ENCODE measurements around the gene CDH20.
A peak's percentile ranks its signal among the peaks of the same experiment; 100 is the strongest.

The CDH20 gene

DNA sequence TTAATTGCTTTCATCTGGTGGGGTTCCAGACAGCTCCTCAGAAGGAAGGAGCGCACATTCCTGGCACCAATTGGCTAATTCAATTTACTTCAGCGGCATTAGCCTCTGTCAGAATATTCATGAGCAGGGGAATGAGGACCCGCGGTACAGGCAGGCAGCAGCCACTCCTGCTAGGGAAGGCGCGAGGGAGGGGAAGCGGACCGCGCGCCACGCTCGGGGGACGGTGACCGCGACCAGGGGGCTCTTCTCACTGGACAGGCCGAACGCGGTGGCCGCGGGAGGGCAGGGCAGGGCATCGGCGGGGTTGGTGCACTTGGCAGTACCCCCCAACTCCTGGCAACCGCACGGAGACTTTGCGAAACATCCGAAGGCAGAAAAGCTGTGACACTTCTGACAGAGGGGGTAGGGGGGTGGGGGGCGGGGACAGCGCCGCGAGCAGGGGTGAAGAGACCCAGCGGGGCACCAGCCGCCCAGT, at the start of gene CDH20:
Gene CDH20 (plus strand): TSS at position 160 of the 475 bp plus-strand sequence.
- no peak for TF ChIP-seq ZNF624 (tag by site-specific recombination; IDR thresholded peaks at IDR 0.05)
- TF ChIP-seq ZNF629 (tag by site-specific recombination; IDR thresholded peaks at IDR 0.05): no peak
- no peak for TF ChIP-seq ZBTB7A (tag by site-specific recombination; IDR thresholded peaks at IDR 0.05; ENCODE audit: low read depth)
- no peak for TF ChIP-seq ZFP69B (tag by site-specific recombination; IDR thresholded peaks at IDR 0.05)
- no peak for TF ChIP-seq KLF10 (tag by site-specific recombination; IDR thresholded peaks at IDR 0.05)
- TF ChIP-seq ZNF155 (tag by site-specific recombination; IDR thresholded peaks at IDR 0.05): no peak
- TF ChIP-seq ZNF626 (tag by site-specific recombination; IDR thresholded peaks at IDR 0.05): no peak
- no peak for TF ChIP-seq SETDB1 (IDR thresholded peaks at IDR 0.05; ENCODE audit: insufficient read length, low read length)
- TF ChIP-seq, protein P1, sequence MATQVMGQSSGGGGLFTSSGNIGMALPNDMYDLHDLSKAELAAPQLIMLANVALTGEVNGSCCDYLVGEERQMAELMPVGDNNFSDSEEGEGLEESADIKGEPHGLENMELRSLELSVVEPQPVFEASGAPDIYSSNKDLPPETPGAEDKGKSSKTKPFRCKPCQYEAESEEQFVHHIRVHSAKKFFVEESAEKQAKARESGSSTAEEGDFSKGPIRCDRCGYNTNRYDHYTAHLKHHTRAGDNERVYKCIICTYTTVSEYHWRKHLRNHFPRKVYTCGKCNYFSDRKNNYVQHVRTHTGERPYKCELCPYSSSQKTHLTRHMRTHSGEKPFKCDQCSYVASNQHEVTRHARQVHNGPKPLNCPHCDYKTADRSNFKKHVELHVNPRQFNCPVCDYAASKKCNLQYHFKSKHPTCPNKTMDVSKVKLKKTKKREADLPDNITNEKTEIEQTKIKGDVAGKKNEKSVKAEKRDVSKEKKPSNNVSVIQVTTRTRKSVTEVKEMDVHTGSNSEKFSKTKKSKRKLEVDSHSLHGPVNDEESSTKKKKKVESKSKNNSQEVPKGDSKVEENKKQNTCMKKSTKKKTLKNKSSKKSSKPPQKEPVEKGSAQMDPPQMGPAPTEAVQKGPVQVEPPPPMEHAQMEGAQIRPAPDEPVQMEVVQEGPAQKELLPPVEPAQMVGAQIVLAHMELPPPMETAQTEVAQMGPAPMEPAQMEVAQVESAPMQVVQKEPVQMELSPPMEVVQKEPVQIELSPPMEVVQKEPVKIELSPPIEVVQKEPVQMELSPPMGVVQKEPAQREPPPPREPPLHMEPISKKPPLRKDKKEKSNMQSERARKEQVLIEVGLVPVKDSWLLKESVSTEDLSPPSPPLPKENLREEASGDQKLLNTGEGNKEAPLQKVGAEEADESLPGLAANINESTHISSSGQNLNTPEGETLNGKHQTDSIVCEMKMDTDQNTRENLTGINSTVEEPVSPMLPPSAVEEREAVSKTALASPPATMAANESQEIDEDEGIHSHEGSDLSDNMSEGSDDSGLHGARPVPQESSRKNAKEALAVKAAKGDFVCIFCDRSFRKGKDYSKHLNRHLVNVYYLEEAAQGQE (tag by site-specific recombination; IDR thresholded peaks at IDR 0.05): no peak
- TF ChIP-seq ZNF311 (tag by site-specific recombination; IDR thresholded peaks at IDR 0.05; ENCODE audit: borderline replicate concordance): no peak
- TF ChIP-seq REPIN1 (tag by site-specific recombination; IDR thresholded peaks at IDR 0.05; ENCODE audit: low read depth): no peak
- TF ChIP-seq ZSCAN18 (tag by site-specific recombination; IDR thresholded peaks at IDR 0.05): no peak
- TF ChIP-seq ZNF37A (tag by site-specific recombination; IDR thresholded peaks at IDR 0.05): no peak
- H3K4me1 ChIP-seq (ENCODE audit: control insufficient read depth, insufficient read depth, low read length): peaks cover 6% of the 10 kb centered on the region
- H3K9me3 ChIP-seq (ENCODE audit: control insufficient read depth, insufficient read depth, low read depth, low read length): no peaks in the 10 kb centered on the region
- CTCF ChIA-PET: interaction anchor here (0.8 to 5.5 kb wide), 3 partner anchors 11 to 173 kb away, joined by 3 to 42 read pairs (median 3); no protein-coding TSS in a partner anchor
- POLR2A ChIA-PET: no interaction called here
- H3K27ac ChIP-seq (ENCODE audit: extremely low read depth, low read depth, low read length): peak within 1 kb of the TSS; percentile 31; the same call in 1 of the 2 replicates
- no peaks in the 10 kb centered on the region for H3K36me3 ChIP-seq (ENCODE audit: control insufficient read depth in 2 of 2, insufficient read depth in 1 of 2, low read length in 2 of 2)
- H3K4me3 ChIP-seq (ENCODE audit: low read depth, low read length): peak within 1 kb of the TSS; percentile 47

GRCh38 chr18:61284039-61284438, 49.2 kb upstream of the CDH20 start:
- ChIA-PET POLR2A (no interaction called here), CTCF (interaction anchor here (0.5 to 1.4 kb wide), 2 partner anchors 38 to 673 kb away, joined by 3 to 5 read pairs; no protein-coding TSS in a partner anchor)
- Histone ChIP-seq H3K9me3 (ENCODE audit: control insufficient read depth, insufficient read depth, low read depth, low read length) (no peaks in the 10 kb centered on the region), H3K27ac (ENCODE audit: extremely low read depth, low read depth, low read length) (no peak overlapping the region), H3K4me1 (ENCODE audit: control insufficient read depth, insufficient read depth, low read length) (no peaks in the 10 kb centered on the region), H3K36me3 (ENCODE audit: control insufficient read depth in 2 of 2, insufficient read depth in 1 of 2, low read length in 2 of 2) (no peaks in the 10 kb centered on the region), H3K4me3 (ENCODE audit: low read depth, low read length) (no peak overlapping the region)
- TF ChIP-seq ZNF610 (tag by site-specific recombination; IDR thresholded peaks at IDR 0.05; ENCODE audit: borderline replicate concordance) (no peak), ZNF311 (tag by site-specific recombination; IDR thresholded peaks at IDR 0.05; ENCODE audit: borderline replicate concordance) (no peak)
- TF ChIP-seq, protein P2, sequence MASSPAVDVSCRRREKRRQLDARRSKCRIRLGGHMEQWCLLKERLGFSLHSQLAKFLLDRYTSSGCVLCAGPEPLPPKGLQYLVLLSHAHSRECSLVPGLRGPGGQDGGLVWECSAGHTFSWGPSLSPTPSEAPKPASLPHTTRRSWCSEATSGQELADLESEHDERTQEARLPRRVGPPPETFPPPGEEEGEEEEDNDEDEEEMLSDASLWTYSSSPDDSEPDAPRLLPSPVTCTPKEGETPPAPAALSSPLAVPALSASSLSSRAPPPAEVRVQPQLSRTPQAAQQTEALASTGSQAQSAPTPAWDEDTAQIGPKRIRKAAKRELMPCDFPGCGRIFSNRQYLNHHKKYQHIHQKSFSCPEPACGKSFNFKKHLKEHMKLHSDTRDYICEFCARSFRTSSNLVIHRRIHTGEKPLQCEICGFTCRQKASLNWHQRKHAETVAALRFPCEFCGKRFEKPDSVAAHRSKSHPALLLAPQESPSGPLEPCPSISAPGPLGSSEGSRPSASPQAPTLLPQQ (tag by site-specific recombination; IDR thresholded peaks at IDR 0.05): no peak

DNA sequence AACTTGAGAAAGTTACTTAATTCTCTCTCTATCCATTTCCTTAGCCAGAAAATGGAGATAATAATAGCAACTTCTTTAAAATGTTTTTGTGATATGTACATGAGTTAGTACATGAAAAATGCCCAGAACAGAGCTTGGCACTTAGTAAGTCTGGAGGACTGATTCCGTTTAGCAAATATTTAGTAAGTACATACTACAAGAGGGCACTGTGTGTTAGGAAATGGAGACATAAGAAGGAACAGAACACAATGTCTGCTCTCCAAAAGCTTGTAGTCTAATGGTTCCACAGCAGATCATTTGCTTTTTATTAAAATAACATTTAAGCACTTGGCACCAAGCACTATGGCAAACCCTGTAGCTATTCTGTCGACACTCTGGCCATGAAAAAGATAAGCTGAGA, 47.5 kb upstream of the CDH20 start:
- Histone ChIP-seq H3K36me3 (ENCODE audit: control insufficient read depth in 2 of 2, insufficient read depth in 1 of 2, low read length in 2 of 2) (no peaks in the 10 kb centered on the region), H3K27ac (ENCODE audit: extremely low read depth, low read depth, low read length) (no peak overlapping the region), H3K4me1 (ENCODE audit: control insufficient read depth, insufficient read depth, low read length) (no peaks in the 10 kb centered on the region), H3K4me3 (ENCODE audit: low read depth, low read length) (no peak overlapping the region), H3K9me3 (ENCODE audit: control insufficient read depth, insufficient read depth, low read depth, low read length) (no peaks in the 10 kb centered on the region)
- TF ChIP-seq ZBTB20 (tag by site-specific recombination; IDR thresholded peaks at IDR 0.05) (no peak), ZNF544 (tag by site-specific recombination; IDR thresholded peaks at IDR 0.05) (no peak), ZNF707 (tag by site-specific recombination; IDR thresholded peaks at IDR 0.05) (no peak), EGR2 (tag by site-specific recombination; IDR thresholded peaks at IDR 0.05; ENCODE audit: low read depth) (no peak), ZNF169 (tag by site-specific recombination; IDR thresholded peaks at IDR 0.05) (no peak), KLF1 (tag by site-specific recombination; IDR thresholded peaks at IDR 0.05) (no peak), ZNF830 (tag by site-specific recombination; IDR thresholded peaks at IDR 0.05; ENCODE audit: low read depth) (no peak), ZNF558 (tag by site-specific recombination; IDR thresholded peaks at IDR 0.05) (no peak)
- CTCF ChIA-PET: interaction anchor here (0.6 kb wide), 1 partner anchor 130 kb away, joined by 3 read pairs; no protein-coding TSS in a partner anchor
- POLR2A ChIA-PET: no interaction called here
